AG04450 (cell line): Measurements from ENCODE around the gene KDM4F. TPM values are rescaled to one million over a fixed set of nuclear protein-coding genes. Genes with fewer than 3 reads are reported as not detected.

Experiments
- CTCF ChIA-PET: fragments of 300-600, 350-600 bp; formaldehyde crosslinking; extraction: SDS; loops from one replicate; lab custom pipeline; 2022; ENCODE audit warnings: antibody characterized with exemption, inconsistent platforms; lab: Charles Lee
- POLR2A ChIA-PET: fragments of 350-600 bp; formaldehyde crosslinking; extraction: SDS; loops from one replicate; lab custom pipeline; 2021; ENCODE audit warnings: antibody characterized with exemption, inconsistent platforms; lab: Yijun Ruan, JAX
- DNase-seq: peaks from one replicate; pipeline ENCODE4 v3.0.0-alpha.2; 2011; ENCODE audit warnings: low read depth, low spot score
- H3K27ac ChIP-seq: one replicate; pipeline ENCODE4 v1.5.1; 2012; ENCODE audit warnings: low read depth, low read length, control low read depth
- H3K27me3 ChIP-seq: one replicate; pipeline ENCODE4 v1.6.0; 2012; ENCODE audit warnings: low read length; ENCODE audit not compliant: control insufficient read depth, insufficient read depth
- H3K4me3 ChIP-seq: 2 replicates; pipeline ENCODE4 v1.5.1; 2011; ENCODE audit warnings: mild to moderate bottlenecking, low read depth, low read length, control low read depth
- H3K9me3 ChIP-seq: 2 replicates; pipeline ENCODE4 v1.5.1; 2012; ENCODE audit warnings: low read length; ENCODE audit not compliant: control insufficient read depth, insufficient read depth
- polyA plus RNA-seq: library from polyadenylated mRNA; depleted of rRNA; stranded (reverse); fragments of >200 nt; gene quantifications from 2 replicates; pipeline ENCODE4 v1.2.3, GENCODE V29; 2011
- TF ChIP-seq, protein P1 (sequence below): IDR thresholded peaks from 2 replicates; pipeline ENCODE4 v1.5.1; 2011; ENCODE audit warnings: low read depth, low read length, control low read depth, inconsistent platforms

Gene KDM4F
- polyA plus RNA-seq, 1 experiment = not detected

GRCh38 chr11:95058621-95059020 is 9.4 kb downstream of the KDM4F start:
- no peak overlapping the region for H3K27ac ChIP-seq
- no peaks in the 10 kb centered on the region for H3K9me3 ChIP-seq
- ChIA-PET CTCF (interaction anchor here (1.0 to 1.2 kb wide), 2 partner anchors 93 to 646 kb away, joined by 3 read pairs; no protein-coding TSS in a partner anchor), POLR2A (no interaction called here)
- no peak overlapping the region for H3K4me3 ChIP-seq
- DNase-seq = no peak
- peaks cover 3% of the 10 kb centered on the region for H3K27me3 ChIP-seq
- TF ChIP-seq, protein P1, sequence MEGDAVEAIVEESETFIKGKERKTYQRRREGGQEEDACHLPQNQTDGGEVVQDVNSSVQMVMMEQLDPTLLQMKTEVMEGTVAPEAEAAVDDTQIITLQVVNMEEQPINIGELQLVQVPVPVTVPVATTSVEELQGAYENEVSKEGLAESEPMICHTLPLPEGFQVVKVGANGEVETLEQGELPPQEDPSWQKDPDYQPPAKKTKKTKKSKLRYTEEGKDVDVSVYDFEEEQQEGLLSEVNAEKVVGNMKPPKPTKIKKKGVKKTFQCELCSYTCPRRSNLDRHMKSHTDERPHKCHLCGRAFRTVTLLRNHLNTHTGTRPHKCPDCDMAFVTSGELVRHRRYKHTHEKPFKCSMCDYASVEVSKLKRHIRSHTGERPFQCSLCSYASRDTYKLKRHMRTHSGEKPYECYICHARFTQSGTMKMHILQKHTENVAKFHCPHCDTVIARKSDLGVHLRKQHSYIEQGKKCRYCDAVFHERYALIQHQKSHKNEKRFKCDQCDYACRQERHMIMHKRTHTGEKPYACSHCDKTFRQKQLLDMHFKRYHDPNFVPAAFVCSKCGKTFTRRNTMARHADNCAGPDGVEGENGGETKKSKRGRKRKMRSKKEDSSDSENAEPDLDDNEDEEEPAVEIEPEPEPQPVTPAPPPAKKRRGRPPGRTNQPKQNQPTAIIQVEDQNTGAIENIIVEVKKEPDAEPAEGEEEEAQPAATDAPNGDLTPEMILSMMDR = no peak

- no peaks in the 10 kb centered on the region for H3K9me3 ChIP-seq
- no peak overlapping the region for H3K27ac ChIP-seq
- no peak overlapping the region for H3K4me3 ChIP-seq
- H3K27me3 ChIP-seq = peaks cover 3% of the 10 kb centered on the region
- CTCF ChIA-PET = no interaction called here
- TF ChIP-seq, protein P1 = no peak
- POLR2A ChIA-PET = no interaction called here
- no peak for DNase-seq
Observed at GRCh38 chr11:95059046-95059445, 9.8 kb downstream of the KDM4F start.

- H3K27ac ChIP-seq = no peak overlapping the region
- no peak overlapping the region for H3K4me3 ChIP-seq
- TF ChIP-seq, protein P1 = no peak
- CTCF ChIA-PET = no interaction called here
- no peaks in the 10 kb centered on the region for H3K27me3 ChIP-seq
- H3K9me3 ChIP-seq = no peaks in the 10 kb centered on the region
- POLR2A ChIA-PET = no interaction called here
- no peak for DNase-seq
Observed at GRCh38 chr11:95065336-95065735, 16.1 kb downstream of the KDM4F start.

- ChIA-PET CTCF (interaction anchor here (0.6 to 7.9 kb wide), 22 partner anchors 9 to 714 kb away, joined by 3 to 85 read pairs (median 6); partner anchors contain the start of gene ENDOD1), POLR2A (interaction anchor here (0.6 to 2.6 kb wide), 8 partner anchors 10 to 1323 kb away, joined by 3 to 12 read pairs (median 4); partner anchors contain the start of genes CCDC82, CWC15, JRKL and KDM4D)
- H3K27me3 ChIP-seq = no peaks in the 10 kb centered on the region
- H3K4me3 ChIP-seq = peak within 1 kb of the TSS; percentile 77
- no peaks in the 10 kb centered on the region for H3K9me3 ChIP-seq
- no peak for DNase-seq
- H3K27ac ChIP-seq = peak within 1 kb of the TSS; percentile 83
- TF ChIP-seq, protein P1 = no peak
Observed at GRCh38 chr11:95066716-95067038, 17.5 kb downstream of the KDM4F start, which contains the start of gene SRSF8. TSS of gene SRSF8 (plus strand) at chr11:95066919. CDS start at chr11:95067227, 308 bp downstream.

DNA sequence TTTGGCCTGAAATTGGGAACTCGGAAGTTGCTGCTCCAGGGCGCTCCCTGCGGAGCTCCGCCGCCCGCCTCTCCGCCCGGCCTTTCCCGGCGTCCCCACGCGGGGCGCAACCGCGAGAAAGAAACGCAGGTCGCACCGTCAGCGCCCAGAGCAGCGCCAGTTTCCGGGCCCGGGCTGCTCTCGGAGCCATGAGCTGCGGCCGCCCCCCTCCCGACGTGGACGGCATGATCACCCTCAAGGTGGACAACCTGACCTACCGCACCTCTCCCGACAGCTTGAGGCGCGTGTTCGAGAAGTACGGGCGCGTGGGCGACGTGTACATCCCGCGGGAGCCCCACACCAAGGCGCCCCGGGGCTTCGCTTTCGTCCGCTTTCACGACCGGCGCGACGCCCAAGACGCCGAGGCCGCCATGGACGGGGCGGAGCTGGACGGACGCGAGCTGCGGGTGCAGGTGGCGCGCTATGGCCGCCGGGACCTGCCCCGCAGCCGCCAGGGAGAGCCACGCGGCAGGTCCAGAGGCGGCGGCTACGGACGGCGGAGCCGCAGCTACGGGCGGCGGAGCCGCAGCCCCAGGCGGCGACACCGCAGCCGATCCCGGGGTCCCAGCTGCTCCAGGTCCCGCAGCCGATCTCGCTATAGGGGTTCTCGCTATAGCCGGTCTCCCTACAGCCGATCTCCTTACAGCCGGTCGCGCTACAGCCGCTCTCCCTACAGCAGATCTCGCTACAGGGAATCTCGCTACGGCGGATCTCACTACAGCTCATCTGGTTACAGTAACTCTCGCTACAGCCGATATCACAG is 18.0 kb downstream of the KDM4F start:
- TF ChIP-seq, protein P1 = peak; percentile 64
- Histone ChIP-seq H3K27me3 (no peaks in the 10 kb centered on the region), H3K9me3 (no peaks in the 10 kb centered on the region), H3K27ac (peak overlapping the region; percentile 83), H3K4me3 (peak overlapping the region; percentile 77)
- no peak for DNase-seq
- ChIA-PET CTCF (interaction anchor here (0.6 to 7.9 kb wide), 30 partner anchors 9 to 1359 kb away, joined by 3 to 85 read pairs (median 4); partner anchors contain the start of genes ENDOD1 and SESN3), POLR2A (interaction anchor here (0.5 to 2.6 kb wide), 12 partner anchors 9 to 1323 kb away, joined by 3 to 12 read pairs (median 4); partner anchors contain the start of genes CCDC82, CWC15, ENDOD1 and JRKL)
